ENCODE data around the gene UBN1. TPM values are rescaled to one million over a fixed set of nuclear protein-coding genes. Genes with fewer than 3 reads are reported as not detected.

UBN1 gene
- total RNA-seq, 2 experiments from 2014 or later, result 30.1 to 30.7 TPM

DNA sequence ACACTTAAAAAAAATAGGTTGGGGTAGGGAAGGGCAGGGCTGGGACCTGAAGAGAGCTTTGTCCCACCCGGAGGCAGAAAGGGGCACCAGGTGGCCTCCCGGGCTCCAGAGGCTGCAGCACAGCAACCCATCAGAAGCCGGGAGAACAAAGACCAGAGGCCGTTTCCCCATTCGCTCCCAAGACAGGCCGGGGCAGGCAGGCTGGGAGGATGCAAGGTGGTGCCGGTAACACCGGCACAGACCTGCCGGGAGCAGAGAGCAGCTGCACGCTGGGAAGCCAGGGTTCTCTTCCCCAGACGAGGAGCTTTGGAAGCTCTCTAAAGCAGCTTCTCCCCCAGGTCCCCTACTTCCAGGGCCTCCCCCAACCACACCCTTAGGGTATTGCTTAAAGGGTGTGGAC, 84.1 kb downstream of the UBN1 start:
- no peak for DNase-seq
- Mint-ChIP-seq H3K27ac (no peak overlapping the region), H3K4me1 (no peaks in the 10 kb centered on the region), H3K9me3 (peaks cover 6% of the 10 kb centered on the region), H3K4me3 (no peak overlapping the region), H3K36me3 (peaks cover 3% of the 10 kb centered on the region), H3K27me3 (peaks cover 16% of the 10 kb centered on the region)

Other genes starting within 250 kb of the UBN1 start
- gene UBALD1, start 232.6 kb upstream of the UBN1 start, total RNA-seq, result 10 to 100 TPM; 21.3 to 25.4 TPM
- 10 to 100 TPM; 63.7 to 64.3 TPM for gene MGRN1, start 222.7 kb upstream of the UBN1 start, total RNA-seq
- gene NUDT16L1, start 153.9 kb upstream of the UBN1 start, total RNA-seq, result 10 to 100 TPM; 26.5 to 29.1 TPM
- gene ANKS3, start 113.2 kb upstream of the UBN1 start, total RNA-seq, result 10 to 100 TPM; 12.1 to 16.1 TPM
- under 1 TPM; 0.10 to 0.62 TPM for gene DNAAF8, start 112.9 kb upstream of the UBN1 start, total RNA-seq
- 1 to 10 TPM; 7.5 to 9.3 TPM for gene ZNF500, start 80.3 kb upstream of the UBN1 start, total RNA-seq
- gene SEPTIN12, start 59.1 kb upstream of the UBN1 start, total RNA-seq, result not detected
- not detected for gene SMIM22, start 52.1 kb upstream of the UBN1 start, total RNA-seq
- gene ROGDI, start 44.8 kb upstream of the UBN1 start, total RNA-seq, result 1 to 10 TPM; 3.0 to 3.2 TPM
- gene GLYR1, start 193 bp upstream of the UBN1 start, total RNA-seq, result 10 to 100 TPM; 89.4 to 90.0 TPM
- gene PPL, start 89.7 kb downstream of the UBN1 start, total RNA-seq, result not detected
- gene SEC14L5, start 110.8 kb downstream of the UBN1 start, total RNA-seq, result under 1 TPM; 0.04 to 0.10 TPM
- gene NAGPA, start 186.5 kb downstream of the UBN1 start, total RNA-seq, result 10 to 100 TPM; 14.7 to 16.4 TPM
- gene C16orf89, start 218.5 kb downstream of the UBN1 start, total RNA-seq, result not detected
- 10 to 100 TPM; 36.1 to 36.8 TPM for gene ALG1, start 224.4 kb downstream of the UBN1 start, total RNA-seq

Data from activated naive CD8-positive, alpha-beta T cell treated with anti-CD3 and anti-CD28 coated beads for 36 hours (primary cell).